Activated CD4-positive, CD25-positive, alpha-beta regulatory T cell treated with anti-CD3 and anti-CD28 coated beads, Interleukin-2, amount 50 U/mL, for 24 hours (primary cell): ENCODE results near the gene FAM168B.
A peak's percentile ranks its signal among the peaks of the same experiment; 100 is the strongest.

ENCODE experiments used
- ATAC-seq, 2 donors: fragments of 150-1000 bp; cut with Tn5 transposase; one replicate each; pipeline ENCODE4 v1.10.0; 2021; ENCODE audit warnings: mild to moderate bottlenecking in 1 of 2, moderate library complexity in 1 of 2

The FAM168B gene

GRCh38 chr2:131055169-131056065 is 37.8 kb downstream of the FAM168B start:
- ATAC-seq, result no peak

GRCh38 chr2:131054488-131054887 is 38.8 kb downstream of the FAM168B start:
- no peak for ATAC-seq

- no peak for ATAC-seq
Measured at GRCh38 chr2:131052741-131053263, 40.5 kb downstream of the FAM168B start.

GRCh38 chr2:131050896-131051295 is 42.4 kb downstream of the FAM168B start:
- ATAC-seq, result no peak

- ATAC-seq, result no peak
Measured at GRCh38 chr2:131049150-131049718, 44.0 kb downstream of the FAM168B start.

- ATAC-seq, result no peak
Measured at GRCh38 chr2:131048641-131049040, 44.6 kb downstream of the FAM168B start.

DNA sequence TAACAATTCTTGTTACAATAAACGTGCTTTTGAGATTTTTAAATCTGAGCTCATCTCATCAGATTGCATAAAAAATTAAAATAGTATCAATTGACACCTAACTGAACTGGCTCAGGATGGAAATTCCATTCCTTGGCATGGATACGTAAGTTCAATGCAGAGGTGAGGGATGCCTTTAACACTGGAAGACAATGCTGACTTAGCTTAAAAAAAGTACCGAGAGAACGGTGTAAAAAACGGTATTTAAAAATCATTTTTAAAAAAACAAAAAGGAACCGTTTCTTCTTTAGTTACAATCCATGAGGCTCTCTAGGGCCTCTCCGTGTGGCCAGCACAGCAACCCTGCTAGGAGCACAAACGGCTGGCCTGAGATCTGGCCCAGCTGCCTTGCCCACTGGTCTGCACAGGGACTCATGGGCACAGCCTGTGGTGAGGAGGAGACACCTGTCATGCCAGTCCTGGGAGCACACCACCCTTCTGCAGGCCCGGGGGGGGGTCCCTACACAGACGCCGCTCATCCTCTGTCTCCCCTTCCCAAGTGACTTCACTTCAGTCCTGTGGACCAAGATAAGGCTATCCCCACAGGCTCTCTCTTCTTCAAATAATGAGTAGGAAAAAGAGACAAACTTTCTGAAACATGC is 45.2 kb downstream of the FAM168B start:
- no peak for ATAC-seq

DNA sequence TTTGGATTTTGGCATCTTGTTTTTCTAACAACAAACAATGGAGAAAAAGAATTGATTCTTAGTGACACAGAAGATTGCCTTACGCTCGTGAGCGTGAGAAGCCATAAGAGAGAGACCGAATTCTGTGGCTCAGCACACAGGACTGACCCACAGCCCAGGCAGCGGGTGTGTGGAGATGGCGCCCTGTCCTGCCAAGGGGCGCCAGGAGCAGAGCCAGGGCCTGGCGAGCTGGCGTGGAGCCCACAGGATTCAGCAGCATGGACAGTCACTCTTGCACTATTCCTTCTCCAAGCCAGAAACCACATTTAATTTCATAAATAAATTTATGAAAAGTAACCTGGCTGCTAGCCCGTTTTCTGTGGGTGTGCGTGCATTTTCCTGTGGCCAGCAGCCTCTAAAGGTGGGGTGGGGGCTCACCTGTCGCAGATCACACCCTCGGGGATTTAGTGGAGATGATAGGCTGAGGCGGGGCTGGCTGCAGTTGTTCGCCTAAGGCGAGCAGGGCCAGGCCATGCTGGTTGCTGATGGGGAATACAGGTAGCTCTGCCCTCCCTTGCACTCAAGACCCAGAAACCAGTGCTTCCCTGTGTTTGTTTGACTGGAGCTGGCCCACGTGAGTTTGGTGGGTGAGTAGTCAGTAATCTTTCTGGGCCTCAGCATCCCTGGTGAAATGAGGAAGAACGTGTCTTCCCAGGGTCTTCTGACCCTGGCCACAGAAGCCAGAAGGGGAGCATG is 46.2 kb downstream of the FAM168B start:
- ATAC-seq, result no peak

- ATAC-seq, result no peak
Measured at GRCh38 chr2:131046028-131046917, 47.0 kb downstream of the FAM168B start.

GRCh38 chr2:131045286-131046027 is 47.8 kb downstream of the FAM168B start:
- ATAC-seq, result no peak

DNA sequence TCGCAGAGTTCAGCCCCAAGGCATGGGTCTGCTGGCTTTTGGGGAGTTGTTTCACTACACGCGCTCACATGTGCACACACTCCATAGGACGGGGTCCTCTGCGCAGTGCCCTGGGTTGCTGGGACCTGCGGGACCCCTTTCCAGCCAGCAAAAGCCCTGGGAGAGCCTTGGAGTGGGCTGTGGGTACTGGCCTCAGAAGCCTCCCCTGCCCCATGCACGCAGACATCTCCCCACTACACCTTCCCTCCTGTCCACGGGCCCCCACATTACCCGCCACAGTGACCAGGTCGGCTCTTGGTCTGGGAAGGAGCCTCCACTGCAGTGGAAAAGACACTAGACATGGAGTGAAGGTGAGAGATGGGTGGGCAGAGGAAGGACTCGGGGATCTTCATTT is 48.5 kb downstream of the FAM168B start:
- ATAC-seq, result no peak

GRCh38 chr2:131044075-131044756 is 49.0 kb downstream of the FAM168B start:
- ATAC-seq, result no peak

GRCh38 chr2:131043199-131044074 is 49.8 kb downstream of the FAM168B start:
- ATAC-seq, result no peak

GRCh38 chr2:131042148-131042775 is 51.0 kb downstream of the FAM168B start:
- no peak for ATAC-seq

DNA sequence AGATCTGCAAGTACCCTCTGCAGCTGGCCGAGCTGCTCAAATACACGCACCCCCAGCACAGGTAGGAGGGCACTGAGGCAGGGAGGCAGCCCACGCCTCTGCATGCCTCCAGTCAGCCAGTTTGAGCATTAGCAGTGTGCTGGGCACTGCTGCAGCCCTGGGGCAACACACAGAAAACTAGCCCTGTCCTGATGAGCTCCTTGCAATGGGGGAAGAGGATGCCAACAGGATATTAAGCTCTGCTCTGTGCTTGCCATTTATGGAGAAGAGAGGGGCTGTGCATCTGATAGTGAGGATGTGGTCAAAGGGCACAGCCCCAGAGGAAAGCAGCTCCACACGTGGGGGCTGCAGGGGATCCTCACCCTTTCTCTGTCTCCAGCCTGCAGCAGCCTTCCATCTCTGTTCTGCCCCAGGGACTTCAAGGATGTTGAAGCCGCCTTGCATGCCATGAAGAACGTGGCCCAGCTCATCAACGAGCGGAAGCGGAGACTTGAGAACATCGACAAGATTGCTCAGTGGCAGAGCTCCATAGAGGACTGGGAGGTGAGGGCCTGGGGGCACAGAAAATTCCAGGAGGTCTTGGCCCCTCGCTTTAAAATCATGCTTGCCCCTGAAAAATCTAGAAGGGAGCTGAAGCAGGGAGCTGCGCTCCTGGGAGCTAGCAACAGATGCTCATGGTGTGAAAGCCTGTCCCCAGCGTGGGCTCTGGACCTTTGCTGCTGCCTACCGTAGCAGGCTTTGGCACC is 51.7 kb downstream of the FAM168B start:
- no peak for ATAC-seq

- no peak for ATAC-seq
Measured at GRCh38 chr2:131040661-131041401, 52.4 kb downstream of the FAM168B start.

- ATAC-seq, result peak; percentile 7 to 40
Measured at GRCh38 chr2:131039908-131040660, 53.2 kb downstream of the FAM168B start.
